HepG2 (cell line): ENCODE data around the gene PIK3CA. TPM values are rescaled to one million over a fixed set of nuclear protein-coding genes. Genes with fewer than 3 reads are reported as not detected.

Source experiments
- CCAR2 ChIP-seq: fragments of 200-400 bp; formaldehyde crosslinking; optimal IDR thresholded peaks from 2 replicates; pipeline ENCODE3; 2018; ENCODE audit warnings: low read depth, mild to moderate bottlenecking, low read length, moderate library complexity
- CREB1 ChIP-seq, 2 experiments: fragments of 450-650 bp in 1 of 2; IDR thresholded peaks; 2 replicates each; pipeline ENCODE4 v1.6.1; 2016 to 2017; ENCODE audit warnings: control low read depth in 1 of 2, mild to moderate bottlenecking in 1 of 2, missing compliant biosample characterization in 1 of 2, missing genetic modification characterization in 1 of 2
- ELF4 ChIP-seq: sonication (generic); formaldehyde crosslinking; IDR thresholded peaks from 2 replicates; pipeline ENCODE4 v1.5.0; 2020; ENCODE audit warnings: missing genetic modification reagents, mild to moderate bottlenecking, moderate library complexity, borderline replicate concordance
- ESRRA ChIP-seq: sonication (generic); formaldehyde crosslinking; IDR thresholded peaks from 2 replicates; pipeline ENCODE4 v1.5.1; 2020; ENCODE audit warnings: mild to moderate bottlenecking, low read depth, missing genetic modification reagents
- FOXA3 ChIP-seq: IDR thresholded peaks from 2 replicates; pipeline ENCODE4 v1.6.1; 2016; ENCODE audit warnings: missing genetic modification reagents, missing compliant biosample characterization
- FOXP4 ChIP-seq: sonication (generic); formaldehyde crosslinking; IDR thresholded peaks from 2 replicates; pipeline ENCODE4 v1.4.0; 2020; ENCODE audit warnings: missing genetic modification reagents
- GABPA ChIP-seq, 2 experiments: IDR thresholded peaks; 2 replicates each; pipeline ENCODE4 v1.6.1; 2011 to 2016; ENCODE audit warnings: low read depth in 2 of 2, low read length in 1 of 2, missing biosample characterization in 1 of 2, missing genetic modification characterization in 1 of 2
- HDAC2 ChIP-seq: sonication (generic); formaldehyde crosslinking; IDR thresholded peaks from 2 replicates; pipeline ENCODE4 v1.4.0; 2020; ENCODE audit warnings: missing genetic modification reagents
- IKZF1 ChIP-seq: fragments of 450-650 bp; IDR thresholded peaks from 2 replicates; pipeline ENCODE4 v1.7.1; 2016
- KLF15 ChIP-seq: sonication (generic); formaldehyde crosslinking; IDR thresholded peaks from 2 replicates; pipeline ENCODE4 v1.8.1; 2023; ENCODE audit warnings: borderline replicate concordance, mild to moderate bottlenecking, inconsistent platforms, missing genetic modification reagents, mixed read lengths
- MED8 ChIP-seq: sonication (generic); formaldehyde crosslinking; IDR thresholded peaks from 2 replicates; pipeline ENCODE4 v1.8.1; 2023; ENCODE audit warnings: mild to moderate bottlenecking, missing genetic modification reagents; ENCODE audit not compliant: insufficient replicate concordance
- MEIS2 ChIP-seq: sonication (generic); formaldehyde crosslinking; IDR thresholded peaks from 2 replicates; pipeline ENCODE4 v1.9.0; 2021; ENCODE audit warnings: mild to moderate bottlenecking, missing genetic modification reagents
- PLSCR1 ChIP-seq: sonication (generic); formaldehyde crosslinking; IDR thresholded peaks from 2 replicates; pipeline ENCODE4 v1.5.0; 2020; ENCODE audit warnings: missing genetic modification reagents, mild to moderate bottlenecking, borderline replicate concordance
- RARG ChIP-seq: sonication (generic); formaldehyde crosslinking; IDR thresholded peaks from 2 replicates; pipeline ENCODE4 v1.4.0; 2020; ENCODE audit warnings: low read depth, mild to moderate bottlenecking, missing genetic modification reagents
- RXRB ChIP-seq: IDR thresholded peaks from 2 replicates; pipeline ENCODE4 v1.6.1; 2016; ENCODE audit warnings: borderline replicate concordance, missing genetic modification reagents, missing compliant biosample characterization
- SALL2 ChIP-seq: sonication (generic); formaldehyde crosslinking; IDR thresholded peaks from 2 replicates; pipeline ENCODE4 v1.8.1; 2023; ENCODE audit warnings: mild to moderate bottlenecking, missing genetic modification reagents, inconsistent platforms
- THAP11 ChIP-seq: IDR thresholded peaks from 2 replicates; pipeline ENCODE4 v1.6.1; 2016; ENCODE audit warnings: missing biosample characterization, missing genetic modification reagents
- TOPORS ChIP-seq: sonication (generic); formaldehyde crosslinking; IDR thresholded peaks from 2 replicates; pipeline ENCODE4 v1.8.0; 2023; ENCODE audit warnings: mild to moderate bottlenecking, missing genetic modification reagents
- XBP1 ChIP-seq: sonication (generic); formaldehyde crosslinking; IDR thresholded peaks from 2 replicates; pipeline ENCODE4 v1.5.0; 2020; ENCODE audit warnings: missing genetic modification reagents
- XRCC5 ChIP-seq: fragments of 200-400 bp; formaldehyde crosslinking; optimal IDR thresholded peaks from 2 replicates; pipeline ENCODE3; 2017; ENCODE audit warnings: mild to moderate bottlenecking, low read length
- ZBTB37 ChIP-seq: sonication (generic); formaldehyde crosslinking; IDR thresholded peaks from 2 replicates; pipeline ENCODE4 v1.4.0; 2020; ENCODE audit warnings: mild to moderate bottlenecking, missing genetic modification reagents
- ZNF136 ChIP-seq: sonication (generic); formaldehyde crosslinking; IDR thresholded peaks from 2 replicates; pipeline ENCODE4 v1.8.1; 2022; ENCODE audit warnings: low read depth, mild to moderate bottlenecking, moderate library complexity, missing genetic modification reagents
- ZNF180 ChIP-seq: sonication (generic); formaldehyde crosslinking; IDR thresholded peaks from 2 replicates; pipeline ENCODE4 v1.4.0; 2020; ENCODE audit warnings: low read depth, missing genetic modification reagents, borderline replicate concordance
- ZNF253 ChIP-seq: sonication (generic); formaldehyde crosslinking; IDR thresholded peaks from 2 replicates; pipeline ENCODE4 v1.8.0; 2022; ENCODE audit warnings: mild to moderate bottlenecking, missing genetic modification reagents, borderline replicate concordance
- ZNF317 ChIP-seq: sonication (generic); formaldehyde crosslinking; IDR thresholded peaks from 2 replicates; pipeline ENCODE4 v1.5.0; 2020; ENCODE audit warnings: mild to moderate bottlenecking, missing genetic modification reagents
- ZNF558 ChIP-seq: sonication (generic); formaldehyde crosslinking; IDR thresholded peaks from 2 replicates; pipeline ENCODE4 v1.9.0; 2022; ENCODE audit warnings: mild to moderate bottlenecking, missing genetic modification reagents, borderline replicate concordance
- ZNF790 ChIP-seq: sonication (generic); formaldehyde crosslinking; IDR thresholded peaks from 2 replicates; pipeline ENCODE4 v1.8.0; 2022; ENCODE audit warnings: missing genetic modification reagents, mild to moderate bottlenecking, borderline replicate concordance
- ZSCAN9 ChIP-seq: IDR thresholded peaks from 2 replicates; pipeline ENCODE4 v1.6.1; 2016; ENCODE audit warnings: borderline replicate concordance
- polyA plus RNA-seq, 8 experiments: library from polyadenylated mRNA; depleted of rRNA in 3 of 8; stranded (reverse) in 7 of 8; unstranded in 1 of 8; fragments of >200 nt; fragmentation: Illumina TruSeq in 4 of 8; extraction: Trizol in 4 of 8; gene quantifications; 2 replicates each; pipeline versions ENCODE4 v1.2.1 to v1.2.3, GENCODE V29; 2011 to 2016; ENCODE audit warnings: low read depth in 4 of 8, missing spikeins in 1 of 8, mixed read lengths in 1 of 8; ENCODE audit not compliant: insufficient read depth in 1 of 8
- total RNA-seq, 5 experiments: library from RNA; depleted of rRNA; stranded (reverse); fragments of >200 nt; fragmentation: Illumina TruSeq; extraction: Trizol; gene quantifications; 2 replicates each; pipeline ENCODE4 v1.2.3, GENCODE V29; 2016; ENCODE audit warnings: low read depth in 1 of 5

The PIK3CA gene
- total and polyA plus RNA-seq, 2 of the 13 experiments (the other 11 are each of a cell fraction or from before 2014, with no cell fraction given), result 5.7 to 11.4 TPM

GRCh38 chr3:179146911-179147513, 1.1 kb upstream of the PIK3CA start (continued):
- no peak for TF ChIP-seq ZBTB37
- no peak for TF ChIP-seq CREB1 (IDR thresholded peaks at IDR 0.05)
- TF ChIP-seq CREB1 (CRISPR knock-in tag; IDR thresholded peaks at IDR 0.05), result no peak
- no peak for TF ChIP-seq ELF4 (CRISPR knock-in tag)
- TF ChIP-seq ZNF136 (CRISPR knock-in tag), result 0 out of 2 replicates have a peak, but pooled peaks have one; percentile 38
- peak; percentile 73; the same call in 1 of the 2 replicates for TF ChIP-seq ZNF317
- no peak for TF ChIP-seq ZNF253 (CRISPR knock-in tag)
- no peak for TF ChIP-seq ESRRA
- no peak for TF ChIP-seq RARG (CRISPR knock-in tag)
- no peak for TF ChIP-seq GABPA (IDR thresholded peaks at IDR 0.05; ENCODE audit: low read depth, low read length)
- TF ChIP-seq GABPA (CRISPR knock-in tag; IDR thresholded peaks at IDR 0.05; ENCODE audit: low read depth), result peak; percentile 48
- no peak for TF ChIP-seq MEIS2 (CRISPR knock-in tag)
- no peak for TF ChIP-seq CCAR2
- TF ChIP-seq XRCC5, result no peak
- TF ChIP-seq IKZF1, result no peak
- no peak for TF ChIP-seq PLSCR1 (CRISPR knock-in tag)
- peak; percentile 36; the same call in 1 of the 2 replicates for TF ChIP-seq HDAC2
- TF ChIP-seq KLF15, result no peak
- TF ChIP-seq TOPORS, result no peak
- TF ChIP-seq SALL2 (CRISPR knock-in tag), result no peak
- no peak for TF ChIP-seq ZNF180 (CRISPR knock-in tag)
- TF ChIP-seq XBP1 (CRISPR knock-in tag), result no peak
- TF ChIP-seq ZNF558, result no peak
- peak; percentile 84 for TF ChIP-seq FOXA3
- TF ChIP-seq ZSCAN9 (CRISPR knock-in tag), result no peak
- TF ChIP-seq FOXP4, result peak; percentile 31; the same call in 1 of the 2 replicates
- TF ChIP-seq ZNF790 (CRISPR knock-in tag), result no peak
- no peak for TF ChIP-seq MED8 (CRISPR knock-in tag)
- 0 out of 2 replicates have a peak, but pooled peaks have one; percentile 20 for TF ChIP-seq RXRB
- no peak for TF ChIP-seq THAP11
